ENCODE data around the gene AVP. TPM values are rescaled to one million over a fixed set of nuclear protein-coding genes. Genes with fewer than 3 reads are reported as not detected.

AVP gene
- total and polyA plus RNA-seq, 11 donors, result not detected

GRCh38 chr20:3071266-3071609, 13.3 kb downstream of the AVP start:
- peaks cover 0 to 25% (median 15%) of the 10 kb centered on the region in 9 donors for H3K27me3 ChIP-seq

GRCh38 chr20:3070725-3071124, 13.8 kb downstream of the AVP start:
- no peaks in the 10 kb centered on the region for H3K36me3 ChIP-seq
- DNase-seq (no peak), ATAC-seq (no peak)
- no peaks in the 10 kb centered on the region for H3K9me3 ChIP-seq
- peaks cover 0 to 25% (median 15%) of the 10 kb centered on the region in 9 donors for H3K27me3 ChIP-seq
- peaks cover 0 to 13% (median 5%) of the 10 kb centered on the region in 12 donors for H3K4me1 ChIP-seq
- WGBS, 4 donors, result 89 to 94% (median 91%) methylated on average over 4 of the region's 4 CpGs
- intact Hi-C loops (cut with DNase I), result no loop called here
- peak overlapping the region in 1 of 12 donors; percentile 69 for H3K4me3 ChIP-seq
- TF ChIP-seq POLR2A (IDR thresholded peaks at IDR 0.05) (no peak), CTCF (IDR thresholded peaks at IDR 0.05) (no peak)
- no peak overlapping the region for H3K27ac ChIP-seq

More at GRCh38 chr20:3071266-3071609, 13.3 kb downstream of the AVP start:
- H3K36me3 ChIP-seq, result no peaks in the 10 kb centered on the region
- peaks cover 0 to 13% (median 5%) of the 10 kb centered on the region in 12 donors for H3K4me1 ChIP-seq
- H3K9me3 ChIP-seq, result no peaks in the 10 kb centered on the region
- no peak overlapping the region for H3K27ac ChIP-seq
- 74 to 87% (median 81%) methylated on average over 9 to 16 of the region's 16 CpGs for WGBS, 4 donors
- TF ChIP-seq POLR2A (IDR thresholded peaks at IDR 0.05), result no peak
- TF ChIP-seq CTCF (IDR thresholded peaks at IDR 0.05), result no peak
- ATAC-seq, result no peak
- peak overlapping the region; percentile 15 to 74 (median 56) for H3K4me3 ChIP-seq
- DNase-seq, result no peak
- intact Hi-C loops (cut with DNase I), result no loop called here

GRCh38 chr20:3068986-3069900, 15.3 kb downstream of the AVP start:
- Histone ChIP-seq H3K27me3 (peaks cover 0 to 25% (median 15%) of the 10 kb centered on the region in 9 donors), H3K27ac (no peak overlapping the region), H3K4me1 (peaks cover 0 to 13% (median 5%) of the 10 kb centered on the region in 12 donors), H3K9me3 (no peaks in the 10 kb centered on the region), H3K4me3 (no peak overlapping the region), H3K36me3 (no peaks in the 10 kb centered on the region)
- no peak for DNase-seq
- peak in 3 of 4 donors; percentile 15 to 47 (median 25) for ATAC-seq
- intact Hi-C loops (cut with DNase I), result loop anchor here in 2 of 10 donors (5.0 kb wide), 1 partner anchor 43 kb away; no protein-coding TSS in a partner anchor
- TF ChIP-seq POLR2A (IDR thresholded peaks at IDR 0.05) (no peak), CTCF (IDR thresholded peaks at IDR 0.05) (peak in 4 of 12 donors; percentile 12 to 27 (median 17))
- 78 to 85% (median 80%) methylated on average over 8 of the region's 8 CpGs for WGBS, 4 donors

GRCh38 chr20:3068075-3068474, 16.4 kb downstream of the AVP start:
- Histone ChIP-seq H3K27ac (no peak overlapping the region), H3K36me3 (no peaks in the 10 kb centered on the region), H3K27me3 (peaks cover 0 to 23% (median 15%) of the 10 kb centered on the region in 9 donors), H3K4me1 (peaks cover 0 to 13% (median 5%) of the 10 kb centered on the region in 12 donors), H3K9me3 (no peaks in the 10 kb centered on the region), H3K4me3 (no peak overlapping the region)
- no peak for DNase-seq
- WGBS, 4 donors, result 70 to 75% (median 71%) methylated on average over 8 of the region's 8 CpGs
- ATAC-seq, result no peak
- no peak for TF ChIP-seq CTCF (IDR thresholded peaks at IDR 0.05)
- no peak for TF ChIP-seq POLR2A (IDR thresholded peaks at IDR 0.05)
- intact Hi-C loops (cut with DNase I), result loop anchor here in 2 of 10 donors (5.0 kb wide), 1 partner anchor 44 kb away; no protein-coding TSS in a partner anchor
